ENCODE data around the gene HNF4A. TPM values are rescaled to one million over a fixed set of nuclear protein-coding genes. Genes with fewer than 3 reads are reported as not detected.

HNF4A gene
- total RNA-seq, 1 donor from 2014 or later, result not detected

- Mint-ChIP-seq H3K9me3 (no peaks in the 10 kb centered on the region), H3K4me3 (no peak overlapping the region), H3K36me3 (ENCODE audit: low read depth) (no peaks in the 10 kb centered on the region), H3K27me3 (peaks cover 9% of the 10 kb centered on the region), H3K4me1 (peaks cover 3% of the 10 kb centered on the region), H3K27ac (no peak overlapping the region)
- intact Hi-C loops (cut with micrococcal nuclease), result no loop called here
- DNase-seq, result no peak
Observed at GRCh38 chr20:44392088-44392775, 36.7 kb downstream of the HNF4A start.

DNA sequence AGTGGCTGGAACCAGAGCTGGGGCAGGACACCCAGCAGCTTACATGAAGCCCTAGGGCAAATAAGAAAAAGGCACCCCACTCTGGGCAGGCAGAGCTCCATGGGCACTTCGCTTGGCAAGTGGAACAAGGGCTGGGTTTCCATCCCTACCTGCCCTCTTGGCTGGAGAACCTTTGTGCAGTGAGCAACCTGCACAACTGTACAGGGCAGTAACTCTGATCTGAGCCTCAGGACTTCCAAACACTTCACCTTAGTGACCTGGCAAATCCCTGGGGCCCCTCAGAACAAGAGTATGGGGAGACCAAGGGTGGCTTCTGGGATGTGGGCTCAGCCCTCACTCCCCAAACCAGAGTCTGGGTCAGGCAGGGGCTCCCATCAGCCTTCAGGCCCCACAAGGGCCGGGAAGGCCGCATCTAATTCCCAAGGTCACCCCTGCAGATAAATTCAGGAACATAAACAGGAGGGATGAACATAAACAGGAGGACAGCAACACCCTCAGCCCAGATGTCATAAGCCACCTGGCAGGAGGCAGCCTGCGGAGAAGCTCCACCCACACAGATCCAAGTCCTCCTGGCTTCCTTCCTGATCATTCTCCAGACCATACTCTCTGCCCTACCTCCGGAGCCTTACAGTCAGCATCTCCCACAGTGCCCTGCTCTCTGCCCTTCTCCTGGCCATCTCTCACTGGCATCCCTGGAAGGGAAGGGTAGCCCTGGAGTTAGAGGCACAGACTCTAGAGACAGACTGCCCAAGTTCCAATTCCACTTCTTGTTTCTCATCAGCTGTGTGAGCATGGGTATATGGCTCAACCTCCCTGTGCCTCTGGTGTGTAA lies 37.5 kb downstream of the HNF4A start:
- intact Hi-C loops (cut with micrococcal nuclease), result no loop called here
- no peak for DNase-seq
- H3K27me3 Mint-ChIP-seq, result peaks cover 11% of the 10 kb centered on the region
- H3K4me1 Mint-ChIP-seq, result peaks cover 3% of the 10 kb centered on the region
- no peak overlapping the region for H3K4me3 Mint-ChIP-seq
- no peaks in the 10 kb centered on the region for H3K36me3 Mint-ChIP-seq (ENCODE audit: low read depth)
- H3K27ac Mint-ChIP-seq, result no peak overlapping the region
- H3K9me3 Mint-ChIP-seq, result no peaks in the 10 kb centered on the region

- intact Hi-C loops (cut with micrococcal nuclease), result no loop called here
- Mint-ChIP-seq H3K4me3 (no peak overlapping the region), H3K4me1 (peaks cover under 1% of the 10 kb centered on the region), H3K36me3 (ENCODE audit: low read depth) (no peaks in the 10 kb centered on the region), H3K9me3 (no peaks in the 10 kb centered on the region), H3K27me3 (peaks cover 12% of the 10 kb centered on the region), H3K27ac (no peak overlapping the region)
- DNase-seq, result no peak
Observed at GRCh38 chr20:44393608-44394451, 38.3 kb downstream of the HNF4A start.

GRCh38 chr20:44394452-44394701 lies 38.9 kb downstream of the HNF4A start:
- peaks cover 11% of the 10 kb centered on the region for H3K27me3 Mint-ChIP-seq
- no peak overlapping the region for H3K4me3 Mint-ChIP-seq
- H3K4me1 Mint-ChIP-seq, result no peaks in the 10 kb centered on the region
- intact Hi-C loops (cut with micrococcal nuclease), result no loop called here
- no peaks in the 10 kb centered on the region for H3K9me3 Mint-ChIP-seq
- H3K27ac Mint-ChIP-seq, result no peak overlapping the region
- no peaks in the 10 kb centered on the region for H3K36me3 Mint-ChIP-seq (ENCODE audit: low read depth)
- no peak for DNase-seq

- no peaks in the 10 kb centered on the region for H3K4me1 Mint-ChIP-seq
- no peak for DNase-seq
- intact Hi-C loops (cut with micrococcal nuclease), result no loop called here
- H3K4me3 Mint-ChIP-seq, result no peak overlapping the region
- peaks cover 13% of the 10 kb centered on the region for H3K27me3 Mint-ChIP-seq
- no peaks in the 10 kb centered on the region for H3K36me3 Mint-ChIP-seq (ENCODE audit: low read depth)
- H3K9me3 Mint-ChIP-seq, result no peaks in the 10 kb centered on the region
- H3K27ac Mint-ChIP-seq, result no peak overlapping the region
Observed at GRCh38 chr20:44394702-44395460, 39.4 kb downstream of the HNF4A start.

- Mint-ChIP-seq H3K4me3 (no peak overlapping the region), H3K27ac (no peak overlapping the region), H3K9me3 (no peaks in the 10 kb centered on the region), H3K27me3 (peaks cover 13% of the 10 kb centered on the region), H3K4me1 (no peaks in the 10 kb centered on the region), H3K36me3 (ENCODE audit: low read depth) (no peaks in the 10 kb centered on the region)
- no peak for DNase-seq
- intact Hi-C loops (cut with micrococcal nuclease), result no loop called here
Observed at GRCh38 chr20:44395461-44396340, 40.2 kb downstream of the HNF4A start.

GRCh38 chr20:44396369-44397130 lies 41.1 kb downstream of the HNF4A start:
- H3K4me3 Mint-ChIP-seq, result no peak overlapping the region
- H3K4me1 Mint-ChIP-seq, result no peaks in the 10 kb centered on the region
- DNase-seq, result no peak
- no peaks in the 10 kb centered on the region for H3K9me3 Mint-ChIP-seq
- H3K27me3 Mint-ChIP-seq, result peaks cover 13% of the 10 kb centered on the region
- no peak overlapping the region for H3K27ac Mint-ChIP-seq
- intact Hi-C loops (cut with micrococcal nuclease), result no loop called here
- H3K36me3 Mint-ChIP-seq (ENCODE audit: low read depth), result no peaks in the 10 kb centered on the region

GRCh38 chr20:44398335-44398734 lies 42.8 kb downstream of the HNF4A start:
- H3K27ac Mint-ChIP-seq, result no peak overlapping the region
- H3K36me3 Mint-ChIP-seq (ENCODE audit: low read depth), result no peaks in the 10 kb centered on the region
- peaks cover 13% of the 10 kb centered on the region for H3K27me3 Mint-ChIP-seq
- H3K4me1 Mint-ChIP-seq, result no peaks in the 10 kb centered on the region
- H3K4me3 Mint-ChIP-seq, result no peak overlapping the region
- intact Hi-C loops (cut with micrococcal nuclease), result no loop called here
- H3K9me3 Mint-ChIP-seq, result no peaks in the 10 kb centered on the region
- no peak for DNase-seq

- H3K27ac Mint-ChIP-seq, result no peak overlapping the region
- no peak for DNase-seq
- no peaks in the 10 kb centered on the region for H3K4me1 Mint-ChIP-seq
- no peaks in the 10 kb centered on the region for H3K36me3 Mint-ChIP-seq (ENCODE audit: low read depth)
- H3K27me3 Mint-ChIP-seq, result peaks cover 13% of the 10 kb centered on the region
- no peak overlapping the region for H3K4me3 Mint-ChIP-seq
- intact Hi-C loops (cut with micrococcal nuclease), result no loop called here
- peaks cover 2% of the 10 kb centered on the region for H3K9me3 Mint-ChIP-seq
Observed at GRCh38 chr20:44399446-44399845, 43.9 kb downstream of the HNF4A start.

DNA sequence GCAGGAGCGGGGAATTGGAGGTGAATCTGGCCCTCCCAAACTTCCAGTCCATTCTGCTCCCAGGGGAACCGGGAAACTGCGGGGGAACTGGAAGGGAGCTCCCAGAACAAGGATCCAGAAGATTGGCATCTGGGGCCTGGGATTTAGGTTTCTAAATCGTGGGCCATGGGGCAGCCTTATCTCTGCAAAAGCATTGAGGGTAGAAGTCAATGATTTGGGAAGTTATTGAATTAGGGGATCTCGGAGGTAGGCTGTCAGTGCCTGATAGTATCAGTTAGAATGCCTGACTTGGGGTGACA lies 45.1 kb downstream of the HNF4A start:
- H3K4me3 Mint-ChIP-seq, result no peak overlapping the region
- no peak overlapping the region for H3K27ac Mint-ChIP-seq
- peaks cover 13% of the 10 kb centered on the region for H3K27me3 Mint-ChIP-seq
- H3K36me3 Mint-ChIP-seq (ENCODE audit: low read depth), result no peaks in the 10 kb centered on the region
- H3K9me3 Mint-ChIP-seq, result peaks cover 6% of the 10 kb centered on the region
- no peak for DNase-seq
- intact Hi-C loops (cut with micrococcal nuclease), result no loop called here
- H3K4me1 Mint-ChIP-seq, result no peaks in the 10 kb centered on the region

DNA sequence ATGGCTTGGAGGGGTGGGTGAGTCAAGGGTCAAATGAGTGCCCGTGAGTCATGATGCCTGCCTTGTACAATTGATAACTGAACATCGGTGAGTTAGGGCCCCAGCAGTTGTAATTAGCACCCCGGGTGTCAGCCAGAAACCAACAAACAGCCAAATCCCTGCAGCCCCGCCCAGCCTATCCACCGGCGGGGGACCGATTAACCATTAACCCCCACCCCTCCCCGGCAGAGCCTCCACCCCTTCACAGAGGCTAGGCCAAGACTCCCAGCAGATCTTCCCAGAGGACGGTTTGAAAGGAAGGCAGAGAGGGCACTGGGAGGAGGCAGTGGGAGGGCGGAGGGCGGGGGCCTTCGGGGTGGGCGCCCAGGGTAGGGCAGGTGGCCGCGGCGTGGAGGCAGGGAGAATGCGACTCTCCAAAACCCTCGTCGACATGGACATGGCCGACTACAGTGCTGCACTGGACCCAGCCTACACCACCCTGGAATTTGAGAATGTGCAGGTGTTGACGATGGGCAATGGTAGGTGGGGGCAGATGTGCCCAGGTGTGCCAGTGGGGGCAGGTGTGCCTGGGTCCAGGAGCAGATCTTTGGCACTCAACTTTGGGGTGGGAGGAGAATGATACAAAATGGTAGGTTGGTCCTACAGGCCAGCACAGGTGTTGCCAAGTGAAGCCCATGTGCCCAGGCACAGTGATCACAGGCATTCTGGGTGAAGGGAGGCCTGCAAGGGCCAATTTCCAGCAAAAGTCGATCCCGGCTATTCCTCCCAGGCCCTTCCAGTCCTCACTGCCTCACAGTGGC lies 45.7 kb downstream of the HNF4A start:
- H3K27me3 Mint-ChIP-seq, result peaks cover 13% of the 10 kb centered on the region
- no peaks in the 10 kb centered on the region for H3K4me1 Mint-ChIP-seq
- H3K4me3 Mint-ChIP-seq, result no peak overlapping the region
- peaks cover 6% of the 10 kb centered on the region for H3K9me3 Mint-ChIP-seq
- no peak overlapping the region for H3K27ac Mint-ChIP-seq
- intact Hi-C loops (cut with micrococcal nuclease), result no loop called here
- H3K36me3 Mint-ChIP-seq (ENCODE audit: low read depth), result no peaks in the 10 kb centered on the region
- no peak for DNase-seq

- H3K27me3 Mint-ChIP-seq, result peaks cover 10% of the 10 kb centered on the region
- no peak for DNase-seq
- peaks cover 6% of the 10 kb centered on the region for H3K9me3 Mint-ChIP-seq
Observed at GRCh38 chr20:44401770-44402390, 46.4 kb downstream of the HNF4A start.

More at GRCh38 chr20:44401770-44402390, 46.4 kb downstream of the HNF4A start:
- H3K4me3 Mint-ChIP-seq, result no peak overlapping the region
- intact Hi-C loops (cut with micrococcal nuclease), result no loop called here
- no peaks in the 10 kb centered on the region for H3K36me3 Mint-ChIP-seq (ENCODE audit: low read depth)
- no peaks in the 10 kb centered on the region for H3K4me1 Mint-ChIP-seq
- no peak overlapping the region for H3K27ac Mint-ChIP-seq

Measured in activated CD4-positive, alpha-beta T cell treated with anti-CD3 and anti-CD28 coated beads, Interleukin-2, amount 10 ng/mL, durations not matched to agents 24 days and 14 days (primary cell).